Trophoblast cell (in vitro differentiated cells and primary cell): Measurements from ENCODE around the gene CYB5RL.

Experiments used
- DNase-seq, 2 donors: peaks; one replicate each; pipeline ENCODE4 v3.0.0-alpha.2; 2016
- H2AFZ ChIP-seq: 2 replicates; pipeline ENCODE4 v1.6.1; 2013; ENCODE audit warnings: low read length, moderate library complexity, mild to moderate bottlenecking; ENCODE audit not compliant: insufficient read depth, poor library complexity
- H2AK5ac ChIP-seq: 2 replicates; pipeline ENCODE4 v1.6.1; 2013; ENCODE audit warnings: mild to moderate bottlenecking, low read length
- H2BK120ac ChIP-seq: 2 replicates; pipeline ENCODE4 v1.6.1; 2013; ENCODE audit warnings: low read length, mild to moderate bottlenecking, moderate library complexity; ENCODE audit not compliant: insufficient read depth, poor library complexity
- H2BK12ac ChIP-seq: 2 replicates; pipeline ENCODE4 v1.6.1; 2013; ENCODE audit warnings: mild to moderate bottlenecking, low read length, moderate library complexity
- H2BK5ac ChIP-seq: 2 replicates; pipeline ENCODE4 v1.6.1; 2013; ENCODE audit warnings: low read length, low read depth, moderate library complexity, mild to moderate bottlenecking; ENCODE audit not compliant: poor library complexity
- H3K14ac ChIP-seq: 2 replicates; pipeline ENCODE4 v1.6.1; 2013; ENCODE audit warnings: mild to moderate bottlenecking, low read length
- H3K18ac ChIP-seq: 2 replicates; pipeline ENCODE4 v1.6.1; 2013; ENCODE audit warnings: mild to moderate bottlenecking, low read length
- H3K23ac ChIP-seq: 2 replicates; pipeline ENCODE4 v1.6.1; 2013; ENCODE audit warnings: low read length
- H3K27ac ChIP-seq: 2 replicates; pipeline ENCODE4 v1.5.1; 2013; ENCODE audit warnings: low read depth, mild to moderate bottlenecking, inconsistent platforms, low read length, moderate library complexity
- H3K27me3 ChIP-seq: 2 replicates; pipeline ENCODE4 v1.6.1; 2013; ENCODE audit warnings: inconsistent platforms, mild to moderate bottlenecking, low read length, moderate library complexity; ENCODE audit not compliant: insufficient read depth
- H3K36me3 ChIP-seq, 2 experiments: 1 replicate in 1 of 2; 2 replicates in 1 of 2; pipeline ENCODE4 v1.6.1; 2013; ENCODE audit warnings: low read length in 2 of 2, mild to moderate bottlenecking in 2 of 2, moderate library complexity in 1 of 2; ENCODE audit not compliant: insufficient read depth in 2 of 2, control insufficient read depth in 1 of 2
- H3K4ac ChIP-seq: 2 replicates; pipeline ENCODE4 v1.6.1; 2013; ENCODE audit warnings: low read depth, mild to moderate bottlenecking, low read length, moderate library complexity
- H3K4me1 ChIP-seq, 2 experiments: 1 replicate in 1 of 2; 2 replicates in 1 of 2; pipeline ENCODE4 v1.6.1; 2013; ENCODE audit warnings: low read length in 2 of 2, mild to moderate bottlenecking in 2 of 2, moderate library complexity in 1 of 2; ENCODE audit not compliant: insufficient read depth in 2 of 2, control insufficient read depth in 1 of 2
- H3K4me2 ChIP-seq: 2 replicates; pipeline ENCODE4 v1.6.1; 2013; ENCODE audit warnings: inconsistent platforms, mild to moderate bottlenecking, low read length, moderate library complexity
- H3K4me3 ChIP-seq: 2 replicates; pipeline ENCODE4 v1.5.1; 2013; ENCODE audit warnings: mild to moderate bottlenecking, low read depth, low read length, inconsistent platforms
- H3K79me1 ChIP-seq: one replicate; pipeline ENCODE4 v1.6.1; 2013; ENCODE audit warnings: low read length
- H3K79me2 ChIP-seq: 2 replicates; pipeline ENCODE4 v1.6.1; 2013; ENCODE audit warnings: low read length, mild to moderate bottlenecking; ENCODE audit not compliant: control insufficient read depth, insufficient read depth, poor library complexity
- H3K9ac ChIP-seq: 2 replicates; pipeline ENCODE4 v1.6.1; 2013; ENCODE audit warnings: mild to moderate bottlenecking, low read length
- H3K9me3 ChIP-seq: 2 replicates; pipeline ENCODE4 v1.6.1; 2013; ENCODE audit warnings: low read depth, mild to moderate bottlenecking, control low read depth, inconsistent platforms, low read length; ENCODE audit not compliant: insufficient read depth
- H4K12ac ChIP-seq: 2 replicates; pipeline ENCODE4 v1.6.1; 2013; ENCODE audit warnings: low read depth, mild to moderate bottlenecking, low read length, moderate library complexity
- H4K8ac ChIP-seq: 2 replicates; pipeline ENCODE4 v1.6.1; 2013; ENCODE audit warnings: low read depth, mild to moderate bottlenecking, low read length, moderate library complexity
- H4K91ac ChIP-seq: one replicate; pipeline ENCODE4 v1.6.1; 2013; ENCODE audit warnings: low read depth, mild to moderate bottlenecking, low read length, moderate library complexity
- WGBS: extraction: QIAGEN DNeasy Blood & Tissue Kit; methylation state at CpG from one replicate; pipeline ENCODE4 v1.1.7; 2013; ENCODE audit warnings: missing lambda C conversion rate; ENCODE audit not compliant: insufficient read length, insufficient coverage; ENCODE audit errors: extremely low coverage; 5-methylcytosine and 5-hydroxymethylcytosine counted together

The CYB5RL gene

DNA sequence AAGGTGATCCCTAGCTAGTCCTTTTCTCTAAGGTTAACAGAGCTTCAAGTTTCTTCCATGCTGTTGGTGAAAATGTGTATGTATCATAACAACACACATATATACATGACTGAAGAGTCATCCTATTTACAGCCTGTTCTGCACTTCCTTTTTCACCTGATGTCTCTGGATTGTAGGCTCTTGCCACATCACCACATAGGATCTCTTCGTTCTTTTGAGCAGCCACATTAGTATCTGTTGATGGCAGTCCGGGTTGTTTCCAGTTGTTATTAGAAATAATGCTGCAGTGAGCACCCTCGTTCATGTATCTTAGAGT, 19.8 kb upstream of the CYB5RL start:
- Histone ChIP-seq H3K18ac (no peak overlapping the region), H3K4me3 (no peak overlapping the region), H3K79me2 (no peaks in the 10 kb centered on the region), H2BK5ac (no peak overlapping the region), H3K79me1 (no peaks in the 10 kb centered on the region), H2AK5ac (no peak overlapping the region), H4K12ac (no peak overlapping the region), H3K4ac (no peak overlapping the region), H2AFZ (no peak overlapping the region), H3K27ac (no peak overlapping the region), H3K23ac (no peak overlapping the region), H3K9me3 (peaks cover 4% of the 10 kb centered on the region), H3K4me2 (no peak overlapping the region), H4K8ac (no peak overlapping the region), H3K9ac (no peak overlapping the region), H4K91ac (no peak overlapping the region), H3K4me1 (peaks cover 0 to 5% of the 10 kb centered on the region in 2 experiments), H3K36me3 (peaks cover 34 to 52% of the 10 kb centered on the region in 2 experiments), H2BK120ac (no peak overlapping the region), H3K27me3 (no peaks in the 10 kb centered on the region), H3K14ac (no peak overlapping the region), H2BK12ac (no peak overlapping the region)
- WGBS: no CpG with 5 or more reads among the region's 3 CpGs
- no peak for DNase-seq

DNA sequence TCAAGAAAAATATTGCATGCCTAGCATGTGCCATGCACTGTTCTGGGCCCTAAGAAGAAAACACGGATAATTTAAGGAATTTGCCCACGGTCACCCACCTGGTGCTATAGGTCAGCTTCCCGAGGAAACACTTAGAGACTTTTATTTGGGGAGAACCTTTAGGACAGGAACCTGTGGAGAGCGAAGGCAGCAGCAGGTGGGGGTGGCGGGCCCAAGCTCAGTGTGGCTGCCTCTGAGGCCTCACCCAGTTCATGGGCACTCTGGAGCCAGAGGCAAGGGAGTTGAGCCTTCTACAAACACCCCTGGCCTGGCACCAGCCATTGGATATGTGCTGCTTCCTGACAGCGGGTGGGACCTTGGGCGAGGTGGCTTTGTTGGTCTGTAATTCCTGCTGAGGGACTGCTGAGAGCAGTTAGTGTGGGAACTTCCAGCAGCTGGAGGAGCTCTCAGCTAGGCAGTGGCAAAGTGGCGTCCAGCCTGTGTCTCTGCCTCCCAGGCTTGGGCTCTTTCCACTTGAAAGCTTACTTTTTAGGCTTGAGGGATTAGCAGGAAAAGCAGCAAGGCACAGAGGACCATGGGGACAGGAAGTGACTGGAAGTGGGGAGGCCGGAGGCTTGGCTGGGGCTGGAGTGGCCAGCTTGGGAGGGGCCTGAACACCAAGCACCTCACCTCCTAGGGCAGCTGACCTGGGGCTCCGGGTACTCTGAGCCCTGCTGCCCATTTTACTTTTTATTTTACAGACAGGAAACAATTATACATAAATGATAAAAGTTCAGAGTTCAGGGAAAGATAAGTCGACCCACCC, 19.3 kb upstream of the CYB5RL start:
- Histone ChIP-seq H3K9ac (no peak overlapping the region), H3K14ac (no peak overlapping the region), H3K23ac (no peak overlapping the region), H3K79me2 (no peaks in the 10 kb centered on the region), H4K8ac (no peak overlapping the region), H3K4ac (no peak overlapping the region), H3K4me2 (no peak overlapping the region), H2BK120ac (no peak overlapping the region), H3K27me3 (no peaks in the 10 kb centered on the region), H3K4me3 (no peak overlapping the region), H2AFZ (no peak overlapping the region), H4K12ac (no peak overlapping the region), H3K18ac (no peak overlapping the region), H2BK5ac (no peak overlapping the region), H3K36me3 (peaks cover 36 to 55% of the 10 kb centered on the region in 2 experiments), H2BK12ac (no peak overlapping the region), H4K91ac (no peak overlapping the region), H2AK5ac (no peak overlapping the region), H3K9me3 (peaks cover 4% of the 10 kb centered on the region), H3K27ac (no peak overlapping the region), H3K4me1 (peaks cover 0 to 5% of the 10 kb centered on the region in 2 experiments), H3K79me1 (no peaks in the 10 kb centered on the region)
- no CpG with 5 or more reads among the region's 11 CpGs for WGBS
- DNase-seq: no peak

- H3K9ac ChIP-seq: no peak overlapping the region
- H3K36me3 ChIP-seq: peaks cover 62 to 85% of the 10 kb centered on the region in 2 experiments
- H3K4me3 ChIP-seq: no peak overlapping the region
- H3K27ac ChIP-seq: no peak overlapping the region
- no peak overlapping the region for H2AFZ ChIP-seq
- H2BK5ac ChIP-seq: no peak overlapping the region
- DNase-seq: no peak
- no peak overlapping the region for H3K23ac ChIP-seq
- peaks cover 1% of the 10 kb centered on the region for H3K9me3 ChIP-seq
- no peak overlapping the region for H3K14ac ChIP-seq
- H3K4ac ChIP-seq: no peak overlapping the region
- no peak overlapping the region for H4K12ac ChIP-seq
- H3K27me3 ChIP-seq: no peaks in the 10 kb centered on the region
- H2BK12ac ChIP-seq: no peak overlapping the region
- no CpG with 5 or more reads among the region's 9 CpGs for WGBS
- H4K8ac ChIP-seq: no peak overlapping the region
- H3K79me1 ChIP-seq: no peaks in the 10 kb centered on the region
- H3K4me1 ChIP-seq: no peaks in the 10 kb centered on the region
- no peak overlapping the region for H3K4me2 ChIP-seq
- H3K18ac ChIP-seq: no peak overlapping the region
- H2BK120ac ChIP-seq: no peak overlapping the region
- no peak overlapping the region for H4K91ac ChIP-seq
- H3K79me2 ChIP-seq: no peaks in the 10 kb centered on the region
- H2AK5ac ChIP-seq: no peak overlapping the region
Measured at GRCh38 chr1:54215523-54215922, 15.7 kb upstream of the CYB5RL start.

- H2AK5ac ChIP-seq: no peak overlapping the region
- no peak overlapping the region for H3K18ac ChIP-seq
- H4K8ac ChIP-seq: no peak overlapping the region
- H3K4me1 ChIP-seq: no peaks in the 10 kb centered on the region
- no peaks in the 10 kb centered on the region for H3K79me2 ChIP-seq
- H4K91ac ChIP-seq: no peak overlapping the region
- H3K4ac ChIP-seq: no peak overlapping the region
- no peak overlapping the region for H3K4me2 ChIP-seq
- H3K27me3 ChIP-seq: no peaks in the 10 kb centered on the region
- WGBS: no CpG with 5 or more reads among the region's 1 CpG
- no peak for DNase-seq
- peaks cover 61 to 83% of the 10 kb centered on the region in 2 experiments for H3K36me3 ChIP-seq
- H3K4me3 ChIP-seq: no peak overlapping the region
- no peak overlapping the region for H2BK5ac ChIP-seq
- H2AFZ ChIP-seq: no peak overlapping the region
- no peak overlapping the region for H4K12ac ChIP-seq
- no peak overlapping the region for H3K23ac ChIP-seq
- no peak overlapping the region for H3K27ac ChIP-seq
- H2BK12ac ChIP-seq: no peak overlapping the region
- H3K14ac ChIP-seq: no peak overlapping the region
- no peaks in the 10 kb centered on the region for H3K9me3 ChIP-seq
- H3K79me1 ChIP-seq: no peaks in the 10 kb centered on the region
- H2BK120ac ChIP-seq: no peak overlapping the region
- H3K9ac ChIP-seq: no peak overlapping the region
Measured at GRCh38 chr1:54212872-54213271, 13.0 kb upstream of the CYB5RL start.
